ENCODE measurements around the gene RORB. TPM values are rescaled to one million over a fixed set of nuclear protein-coding genes. Genes with fewer than 3 reads are reported as not detected.

RORB gene
- total RNA-seq, 2 donors from 2014 or later: 0.81 to 0.85 TPM

DNA sequence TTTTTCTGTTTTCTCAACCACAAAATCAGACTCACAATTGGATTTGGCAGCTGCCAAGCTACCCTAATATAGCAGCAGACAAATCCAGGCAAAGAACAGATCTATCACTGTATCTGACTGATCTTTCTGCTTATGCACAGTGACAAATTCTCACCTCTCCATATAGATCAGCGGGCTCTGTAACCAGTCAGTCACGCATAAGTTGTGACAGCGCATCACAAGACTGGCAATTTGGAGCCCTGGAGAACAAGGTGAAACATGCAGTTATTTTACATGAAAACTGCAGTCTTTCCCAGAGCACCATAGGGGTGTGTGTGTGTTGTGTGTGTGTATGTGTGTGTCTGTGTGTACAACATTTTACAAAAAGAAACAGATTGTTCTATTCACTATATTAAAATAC lies 37.7 kb downstream of the RORB start:
- no peak for DNase-seq (ENCODE audit: low spot score)
- TF ChIP-seq, protein P1, sequence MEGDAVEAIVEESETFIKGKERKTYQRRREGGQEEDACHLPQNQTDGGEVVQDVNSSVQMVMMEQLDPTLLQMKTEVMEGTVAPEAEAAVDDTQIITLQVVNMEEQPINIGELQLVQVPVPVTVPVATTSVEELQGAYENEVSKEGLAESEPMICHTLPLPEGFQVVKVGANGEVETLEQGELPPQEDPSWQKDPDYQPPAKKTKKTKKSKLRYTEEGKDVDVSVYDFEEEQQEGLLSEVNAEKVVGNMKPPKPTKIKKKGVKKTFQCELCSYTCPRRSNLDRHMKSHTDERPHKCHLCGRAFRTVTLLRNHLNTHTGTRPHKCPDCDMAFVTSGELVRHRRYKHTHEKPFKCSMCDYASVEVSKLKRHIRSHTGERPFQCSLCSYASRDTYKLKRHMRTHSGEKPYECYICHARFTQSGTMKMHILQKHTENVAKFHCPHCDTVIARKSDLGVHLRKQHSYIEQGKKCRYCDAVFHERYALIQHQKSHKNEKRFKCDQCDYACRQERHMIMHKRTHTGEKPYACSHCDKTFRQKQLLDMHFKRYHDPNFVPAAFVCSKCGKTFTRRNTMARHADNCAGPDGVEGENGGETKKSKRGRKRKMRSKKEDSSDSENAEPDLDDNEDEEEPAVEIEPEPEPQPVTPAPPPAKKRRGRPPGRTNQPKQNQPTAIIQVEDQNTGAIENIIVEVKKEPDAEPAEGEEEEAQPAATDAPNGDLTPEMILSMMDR (IDR thresholded peaks at IDR 0.05): no peak
- ATAC-seq (ENCODE audit: insufficient number of reproducible peaks, low FRiP score, low read depth): no peak
- H3K4me3 ChIP-seq: no peak overlapping the region
- H3K27me3 ChIP-seq (replicated peaks; ENCODE audit: insufficient read depth): no peaks in the 10 kb centered on the region
- H3K9me3 ChIP-seq: no peaks in the 10 kb centered on the region
- H3K36me3 ChIP-seq: no peaks in the 10 kb centered on the region
- H3K27ac ChIP-seq: no peak overlapping the region
- H3K4me1 ChIP-seq (ENCODE audit: control insufficient read depth in 1 of 2, low read depth in 2 of 2): no peaks in the 10 kb centered on the region

DNA sequence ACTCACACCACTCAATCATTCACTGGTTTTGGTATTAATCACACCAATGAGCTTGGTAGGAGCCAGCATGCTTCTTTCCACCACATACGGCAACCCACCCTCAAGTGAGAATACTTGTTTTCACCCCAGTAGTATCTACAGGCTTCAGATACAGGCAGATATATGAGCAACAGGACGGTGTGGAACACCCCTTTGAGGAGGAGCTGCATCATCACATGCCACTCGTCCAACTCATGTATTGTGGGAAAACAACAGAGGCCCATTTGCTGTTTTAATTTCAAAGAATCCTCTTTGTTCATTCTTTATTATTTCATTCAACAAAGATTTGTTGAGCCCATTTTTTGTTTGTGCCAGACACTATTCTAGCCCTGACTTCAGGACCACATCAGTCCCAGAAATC lies 46.0 kb downstream of the RORB start:
- ATAC-seq (ENCODE audit: insufficient number of reproducible peaks, low FRiP score, low read depth): no peak
- H3K27ac ChIP-seq: no peak overlapping the region
- H3K4me3 ChIP-seq: no peak overlapping the region
- TF ChIP-seq, protein P1 (IDR thresholded peaks at IDR 0.05): no peak
- H3K36me3 ChIP-seq: no peaks in the 10 kb centered on the region
- H3K9me3 ChIP-seq: no peaks in the 10 kb centered on the region
- no peak for DNase-seq (ENCODE audit: low spot score)
- no peaks in the 10 kb centered on the region for H3K27me3 ChIP-seq (replicated peaks; ENCODE audit: insufficient read depth)
- no peaks in the 10 kb centered on the region for H3K4me1 ChIP-seq (ENCODE audit: control insufficient read depth in 1 of 2, low read depth in 2 of 2)

DNA sequence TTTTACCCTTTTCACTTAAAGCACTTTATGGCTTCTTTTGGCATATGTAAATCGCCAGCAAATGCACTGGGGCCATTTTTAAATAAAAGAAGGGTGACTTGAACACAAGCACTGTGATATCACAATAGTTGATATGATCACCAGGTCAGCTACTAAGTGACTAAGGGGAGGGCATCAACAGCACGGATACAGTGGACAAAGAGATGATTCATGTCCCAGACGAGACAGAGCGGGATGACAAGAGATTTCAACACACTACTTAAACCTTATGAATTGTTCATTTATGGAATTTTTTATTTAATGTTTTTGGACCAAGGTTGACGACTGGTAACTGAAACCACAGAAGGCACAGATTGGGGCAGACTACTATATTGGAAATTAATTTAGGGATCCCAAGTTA lies 54.1 kb downstream of the RORB start:
- Histone ChIP-seq H3K27me3 (replicated peaks; ENCODE audit: insufficient read depth) (no peaks in the 10 kb centered on the region), H3K9me3 (no peaks in the 10 kb centered on the region), H3K4me3 (no peak overlapping the region), H3K27ac (no peak overlapping the region), H3K36me3 (no peaks in the 10 kb centered on the region), H3K4me1 (ENCODE audit: control insufficient read depth in 1 of 2, low read depth in 2 of 2) (no peaks in the 10 kb centered on the region)
- DNase-seq (ENCODE audit: low spot score): no peak
- ATAC-seq (ENCODE audit: insufficient number of reproducible peaks, low FRiP score, low read depth): no peak
- TF ChIP-seq, protein P1 (IDR thresholded peaks at IDR 0.05): no peak

DNA sequence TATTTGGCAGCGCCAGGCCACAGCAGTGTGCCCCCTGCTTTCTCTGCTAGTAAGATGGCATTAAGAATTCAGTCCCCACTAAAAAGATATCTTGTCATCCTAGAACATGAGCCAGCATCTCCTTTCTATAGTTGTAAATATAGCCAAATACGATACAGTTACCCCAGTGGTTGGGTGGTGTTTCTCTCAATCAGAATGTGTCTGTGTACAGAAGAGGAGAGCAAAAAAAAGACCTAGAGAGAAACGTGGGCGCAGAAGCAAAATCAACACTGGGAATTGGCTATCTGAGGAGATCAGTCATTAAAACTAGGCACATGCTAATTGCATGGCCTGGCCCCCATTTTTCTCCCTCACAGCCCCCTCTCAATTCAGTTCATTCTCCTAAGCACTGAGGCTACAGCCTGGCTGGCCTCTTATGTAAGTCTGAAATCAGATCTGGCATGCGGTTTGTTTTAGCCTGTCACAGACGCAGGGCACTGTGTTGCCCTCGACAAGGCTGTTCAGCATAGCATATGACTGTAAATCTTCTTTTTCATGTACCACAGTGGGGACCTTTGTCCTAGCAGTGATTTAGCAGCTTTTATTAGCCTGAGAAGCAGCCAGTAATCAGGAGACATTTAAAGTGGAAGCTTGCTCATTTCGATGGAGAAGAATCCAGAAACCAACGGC lies 57.8 kb downstream of the RORB start:
- Histone ChIP-seq H3K9me3 (no peaks in the 10 kb centered on the region), H3K4me3 (no peak overlapping the region), H3K27ac (no peak overlapping the region), H3K36me3 (no peaks in the 10 kb centered on the region), H3K4me1 (ENCODE audit: control insufficient read depth in 1 of 2, low read depth in 2 of 2) (no peaks in the 10 kb centered on the region), H3K27me3 (replicated peaks; ENCODE audit: insufficient read depth) (no peaks in the 10 kb centered on the region)
- no peak for DNase-seq (ENCODE audit: low spot score)
- ATAC-seq (ENCODE audit: insufficient number of reproducible peaks, low FRiP score, low read depth): no peak
- TF ChIP-seq, protein P1 (IDR thresholded peaks at IDR 0.05): no peak

DNA sequence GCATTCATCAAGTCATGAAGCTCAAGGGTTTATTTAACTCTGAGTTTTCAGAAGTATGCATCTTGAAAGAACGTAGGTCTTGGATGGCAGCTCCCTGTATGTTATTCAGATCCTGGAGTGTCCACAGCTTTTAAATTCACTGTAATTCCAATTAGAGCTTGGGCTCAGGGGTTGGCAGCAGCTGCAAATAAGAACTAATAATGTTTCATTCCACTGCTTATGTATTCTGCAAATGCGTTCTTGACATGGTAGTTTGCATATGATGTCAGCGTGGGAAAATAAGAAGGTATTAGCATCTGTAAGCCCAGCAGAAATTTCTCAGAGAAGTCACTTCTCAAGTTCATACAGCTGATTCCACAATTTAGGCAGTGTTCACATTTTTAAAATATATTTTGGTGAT lies 58.4 kb downstream of the RORB start:
- Histone ChIP-seq H3K4me3 (no peak overlapping the region), H3K27me3 (replicated peaks; ENCODE audit: insufficient read depth) (no peaks in the 10 kb centered on the region), H3K9me3 (no peaks in the 10 kb centered on the region), H3K4me1 (ENCODE audit: control insufficient read depth in 1 of 2, low read depth in 2 of 2) (no peaks in the 10 kb centered on the region), H3K36me3 (no peaks in the 10 kb centered on the region), H3K27ac (no peak overlapping the region)
- DNase-seq (ENCODE audit: low spot score) (no peak), ATAC-seq (ENCODE audit: insufficient number of reproducible peaks, low FRiP score, low read depth) (no peak)
- TF ChIP-seq, protein P1 (IDR thresholded peaks at IDR 0.05): no peak
